Measurements from ENCODE around the gene MYL3.
"Not testable (repeated sequence)": the region's sequence is repeated elsewhere in the genome, so short reads cannot be mapped to it uniquely, and the experiment has no call there.

MYL3 gene

DNA sequence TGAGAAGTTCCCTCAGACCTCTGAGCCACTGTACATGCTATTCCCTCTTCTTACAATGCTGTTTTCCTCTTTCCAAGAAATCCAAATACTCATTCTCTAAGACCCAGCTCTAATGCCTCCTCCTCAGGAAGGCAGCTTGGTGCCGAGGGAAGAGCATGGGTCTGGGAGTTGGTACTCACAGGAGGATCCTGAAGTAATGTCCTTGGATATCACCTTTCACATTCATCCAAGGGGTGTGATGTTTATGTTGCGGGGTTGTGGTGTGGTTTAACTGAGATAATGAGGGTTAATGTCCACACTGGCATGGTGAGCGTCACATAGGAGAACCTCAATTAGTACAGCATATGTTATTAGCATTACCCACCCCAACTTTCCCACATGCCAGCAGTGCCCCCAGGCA, 31.9 kb downstream of the MYL3 start:
- no peak for DNase-seq (ENCODE audit: low read depth in 1 of 2, low spot score in 1 of 2)

DNA sequence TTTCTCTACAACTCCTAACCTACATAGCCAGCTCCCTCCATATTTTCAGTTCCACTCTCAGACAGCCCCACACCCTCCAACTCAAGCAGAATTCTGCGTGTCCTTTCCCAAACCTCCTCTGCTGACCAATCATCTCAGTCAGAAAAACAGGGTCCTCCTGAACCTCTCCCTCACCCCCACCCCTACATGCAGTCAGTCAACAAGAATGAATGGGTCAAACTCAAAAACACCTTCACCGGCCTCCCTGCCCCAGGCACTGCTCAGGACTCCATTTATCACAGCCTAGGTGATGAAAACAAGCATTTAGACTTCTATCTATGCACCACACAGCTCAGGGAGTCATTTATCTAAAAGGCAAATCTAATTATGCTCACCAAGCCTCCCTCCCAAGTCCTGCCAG, 32.4 kb downstream of the MYL3 start:
- no peak for DNase-seq (ENCODE audit: low read depth in 1 of 2, low spot score in 1 of 2)

DNA sequence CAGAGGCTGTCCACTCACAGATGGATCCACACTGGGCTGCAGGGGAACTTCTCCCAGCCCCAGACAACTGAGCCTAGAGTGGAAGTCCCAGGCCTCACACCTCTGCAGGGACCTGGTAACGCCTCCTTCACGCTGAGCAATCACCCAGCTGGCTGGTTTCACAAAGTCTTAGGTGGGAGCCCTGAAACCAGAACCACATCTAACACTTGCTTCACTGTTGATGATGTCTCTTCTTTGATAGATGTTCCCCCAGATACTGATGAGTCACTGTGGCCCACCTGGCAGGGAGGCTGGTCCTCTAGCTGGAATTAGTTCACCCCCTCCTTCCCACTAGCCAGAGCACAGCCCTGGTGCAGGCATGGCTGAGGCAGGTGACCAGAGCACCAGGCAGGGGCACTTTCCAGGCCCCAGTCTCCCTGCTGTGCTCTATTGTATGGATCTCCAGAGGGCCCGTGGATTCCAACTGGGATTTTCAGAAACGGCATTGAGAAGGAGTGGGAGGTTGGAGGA, 33.5 kb downstream of the MYL3 start:
- DNase-seq (ENCODE audit: low read depth in 1 of 2, low spot score in 1 of 2), result no peak

DNA sequence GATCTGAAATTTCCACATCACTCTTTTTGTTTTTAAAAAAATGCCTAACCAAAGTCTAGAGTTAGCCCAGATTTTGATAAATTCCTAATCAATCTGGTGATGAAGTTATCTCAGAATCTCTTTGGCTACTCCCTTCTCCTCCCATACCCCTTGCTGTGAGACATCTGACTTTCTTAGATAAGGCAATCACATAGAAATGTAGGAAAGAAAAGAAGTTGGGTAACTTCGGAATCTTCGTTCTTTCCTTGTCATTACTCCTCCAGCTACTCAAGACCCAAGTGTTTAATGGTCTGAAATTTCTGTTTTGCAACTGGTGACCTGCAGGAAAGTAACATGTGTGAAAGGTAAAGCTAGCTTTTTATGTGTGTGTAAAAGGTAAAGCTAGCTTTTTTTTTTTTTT, 37.8 kb downstream of the MYL3 start:
- no peak for DNase-seq (ENCODE audit: low read depth in 1 of 2, low spot score in 1 of 2)

DNA sequence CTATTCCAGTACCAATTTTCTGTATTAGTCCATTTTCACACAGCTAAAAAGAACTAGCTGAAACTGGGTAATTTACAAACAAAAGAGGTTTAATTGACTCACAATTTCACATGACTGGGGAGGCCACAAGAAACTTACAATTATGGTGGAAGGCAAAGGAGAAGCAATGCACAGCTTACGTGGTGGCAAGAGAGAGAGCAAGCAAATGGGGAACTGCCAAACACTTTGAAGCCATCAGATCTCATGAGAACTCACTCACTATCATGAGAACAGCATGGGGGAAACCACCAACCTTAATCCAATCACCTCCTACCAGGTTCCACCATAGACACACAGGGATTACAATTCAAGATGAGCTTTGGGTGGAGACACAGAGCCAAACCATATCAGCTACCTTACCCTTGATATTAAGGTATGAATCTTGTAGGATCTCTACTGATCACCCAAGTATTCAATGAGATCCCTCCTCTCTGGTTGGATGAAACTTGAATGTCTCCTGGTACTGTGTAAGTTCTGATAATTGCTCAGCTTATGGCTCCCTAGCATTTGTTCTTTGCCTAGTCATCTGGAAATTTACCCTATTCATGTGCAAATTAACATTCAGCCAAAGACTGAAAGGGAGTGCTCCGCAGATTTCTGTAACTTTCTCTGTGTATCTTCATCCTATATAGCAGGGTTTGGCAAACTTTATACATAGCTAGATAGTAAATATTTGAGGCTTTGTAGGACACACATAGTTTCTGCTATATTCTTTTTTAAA, 38.9 kb downstream of the MYL3 start:
- no peak for DNase-seq (ENCODE audit: low read depth in 1 of 2, low spot score in 1 of 2)

DNA sequence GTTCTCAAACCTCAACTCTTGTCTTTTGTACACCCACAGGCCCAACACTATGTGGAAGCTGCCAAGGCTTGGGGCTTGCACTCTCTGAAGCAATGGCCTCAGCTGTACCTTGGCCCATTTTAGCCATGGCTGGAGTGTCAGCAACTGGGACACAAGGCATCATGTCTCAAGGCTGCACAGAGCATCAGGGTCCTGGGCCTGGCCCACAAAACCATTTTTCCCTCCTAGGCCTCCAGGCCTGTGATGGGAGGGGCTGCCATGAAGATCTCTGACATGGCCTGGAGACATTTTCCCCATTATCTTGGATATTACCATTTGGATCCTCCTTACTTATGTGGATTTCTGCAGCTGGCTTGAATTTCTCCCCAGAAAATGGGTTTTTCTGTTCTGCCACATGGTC, 39.9 kb downstream of the MYL3 start:
- not testable (repeated sequence) for DNase-seq (ENCODE audit: low read depth in 1 of 2, low spot score in 1 of 2)

DNA sequence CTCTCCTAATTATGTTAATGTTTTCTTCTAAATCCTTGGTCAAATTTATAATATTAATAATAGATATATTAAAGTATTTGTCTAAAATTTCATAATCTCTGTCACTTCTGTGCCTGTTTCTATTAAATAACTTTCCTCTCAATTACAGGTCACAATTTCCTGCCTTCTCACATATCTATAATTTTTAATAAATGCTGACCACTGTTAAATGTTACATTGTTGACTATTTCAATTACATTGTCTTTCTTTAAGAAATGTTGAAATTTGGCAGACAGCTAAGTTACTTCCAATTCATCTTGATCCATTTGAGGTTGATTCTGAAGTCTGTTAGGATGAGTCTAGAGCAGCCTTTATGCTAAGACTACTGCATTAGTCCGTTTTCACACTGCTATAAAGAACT, 41.7 kb downstream of the MYL3 start:
- DNase-seq (ENCODE audit: low read depth in 1 of 2, low spot score in 1 of 2), result no peak

DNA sequence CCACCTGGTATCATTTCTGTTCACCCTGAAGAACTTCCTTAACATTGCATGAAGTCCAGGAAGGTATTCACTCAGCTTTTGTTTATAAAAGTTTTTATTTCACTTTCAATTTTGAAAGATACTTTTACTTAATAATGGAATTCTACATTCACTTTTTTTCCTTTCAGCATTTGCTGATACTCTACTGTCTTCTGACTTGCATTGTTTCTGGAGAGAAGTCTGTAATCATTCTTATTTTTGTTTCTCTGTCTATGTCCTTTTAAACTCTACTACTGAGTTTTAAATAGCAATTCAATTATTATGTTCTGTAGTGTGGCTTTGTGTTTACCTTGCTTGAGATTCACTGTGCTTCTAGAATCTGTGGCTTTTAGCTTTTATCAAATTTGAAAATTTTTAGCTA, 42.4 kb downstream of the MYL3 start:
- no peak for DNase-seq (ENCODE audit: low read depth in 1 of 2, low spot score in 1 of 2)

DNA sequence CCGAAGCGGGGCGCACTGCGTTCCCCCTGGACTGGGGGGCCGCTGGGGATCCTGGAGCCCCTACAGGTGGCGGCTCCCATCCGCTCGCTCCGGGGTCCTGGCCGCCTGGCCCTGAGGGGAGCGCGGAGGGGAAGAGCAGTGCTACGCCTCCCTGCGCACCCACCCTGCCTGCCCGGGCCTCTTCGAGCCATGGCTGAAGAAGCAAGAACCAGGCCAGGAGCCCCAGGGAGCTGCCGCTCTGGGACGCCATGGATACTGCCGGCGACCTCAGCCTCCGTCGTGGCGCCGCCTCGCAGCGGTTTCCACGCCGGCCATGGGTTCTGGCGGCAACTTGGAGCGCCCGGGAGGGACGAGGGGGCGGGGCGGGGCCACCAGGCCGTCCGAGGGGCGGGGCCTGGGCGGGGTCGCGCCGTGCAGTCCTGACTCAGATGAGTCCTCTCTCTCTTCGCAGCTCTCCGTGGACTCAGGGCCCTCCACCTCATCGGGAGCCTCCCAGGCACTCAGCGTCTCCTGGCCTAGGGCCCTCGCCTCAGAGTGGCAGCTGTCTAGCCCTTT, 50.9 kb downstream of the MYL3 start:
- peak; percentile 36 to 50 for DNase-seq (ENCODE audit: low read depth in 1 of 2, low spot score in 1 of 2)

DNA sequence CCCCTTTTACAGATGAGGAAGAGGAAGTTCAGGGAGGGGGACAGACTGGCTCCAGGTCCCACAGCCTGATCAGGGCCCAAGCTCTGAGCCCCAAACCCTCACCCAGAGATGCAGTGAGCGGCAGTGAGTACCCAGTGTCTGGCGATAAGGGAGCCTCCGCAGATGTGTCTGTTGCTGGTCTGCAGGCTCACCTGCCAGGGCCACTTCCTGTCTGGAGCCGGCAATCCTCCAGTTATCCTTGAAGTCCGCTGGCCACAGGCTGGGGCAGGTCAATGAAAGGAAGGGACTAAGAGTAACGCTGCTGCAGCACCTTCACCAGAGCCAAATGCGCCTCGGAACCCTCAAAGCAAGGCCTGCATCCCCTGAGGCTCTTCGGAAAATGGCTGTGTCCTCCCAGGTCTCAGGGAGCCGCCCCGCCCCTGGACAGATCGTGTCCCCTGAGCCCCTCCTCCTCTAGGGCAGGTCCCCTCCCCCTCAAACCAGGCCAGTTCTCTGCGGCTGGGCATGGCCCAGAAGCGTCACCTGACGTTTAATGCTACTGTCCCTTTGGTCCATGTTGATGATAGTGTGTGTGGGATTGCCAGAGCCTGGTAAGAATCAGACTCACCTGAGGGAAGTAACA, 51.5 kb downstream of the MYL3 start:
- DNase-seq (ENCODE audit: low read depth in 1 of 2, low spot score in 1 of 2), result no peak

DNA sequence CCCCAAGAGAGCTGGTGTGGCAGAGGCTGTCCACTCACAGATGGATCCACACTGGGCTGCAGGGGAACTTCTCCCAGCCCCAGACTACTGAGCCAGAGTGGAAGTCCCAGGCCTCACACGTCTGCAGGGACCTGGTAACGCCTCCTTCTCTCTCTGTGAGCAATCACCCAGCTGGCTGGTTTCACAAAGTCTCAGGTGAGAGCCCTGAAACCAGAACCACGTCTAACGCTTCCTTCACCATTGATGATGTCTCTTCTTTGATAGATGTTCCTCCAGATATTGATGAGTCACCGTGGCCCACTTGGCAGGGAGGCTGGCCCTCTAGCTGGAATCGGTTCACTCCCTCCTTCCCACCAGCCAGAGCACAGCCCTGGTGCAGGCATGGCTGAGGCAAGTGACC, 54.5 kb downstream of the MYL3 start:
- not testable (repeated sequence) for DNase-seq (ENCODE audit: low read depth in 1 of 2, low spot score in 1 of 2)
